Right renal cortex interstitium (tissue), 3 donors: ENCODE results near the gene NAA80. TPM values are rescaled to one million over a fixed set of nuclear protein-coding genes. Genes with fewer than 3 reads are reported as not detected.

Experiments
- DNase-seq, 3 donors: peaks; one replicate each; pipeline ENCODE4 v3.0.0-alpha.2; 2013; ENCODE audit warnings: low read depth in 3 of 3, low spot score in 2 of 3
- polyA plus RNA-seq, 3 donors: library from polyadenylated mRNA; unstranded; fragments of 120-200 nt; gene quantifications; one replicate each; pipeline ENCODE4 v1.2.1, GENCODE V29; 2013; ENCODE audit not compliant: insufficient read length in 3 of 3

The NAA80 gene
- polyA plus RNA-seq, 3 donors = 7.6 to 8.6 (median 8.2) TPM

DNA sequence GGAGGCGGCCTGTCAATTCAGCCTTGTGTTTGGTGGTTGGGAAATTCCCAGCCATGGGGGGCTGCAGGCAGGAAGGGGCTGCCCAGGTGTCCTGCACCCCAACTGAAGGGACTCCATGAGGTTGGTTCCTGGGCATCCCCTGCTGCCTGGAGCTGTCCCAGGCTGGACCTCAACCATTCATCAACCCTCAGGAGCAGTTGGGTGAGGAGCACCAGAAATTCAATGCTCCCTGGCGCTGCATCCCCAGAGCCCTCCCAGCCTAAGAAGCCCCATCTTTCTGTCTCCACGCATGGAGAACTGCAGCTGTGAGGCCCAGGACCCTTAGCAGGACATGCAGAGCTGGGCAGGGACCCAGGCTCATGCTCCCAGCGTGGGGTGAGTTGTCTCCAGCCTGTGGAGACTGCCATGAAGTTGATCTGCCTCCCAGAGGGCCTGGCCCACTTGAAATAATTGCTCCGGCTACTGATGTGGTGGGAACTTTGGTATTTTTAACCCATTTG lies 38.2 kb downstream of the NAA80 start:
- no peak for DNase-seq

DNA sequence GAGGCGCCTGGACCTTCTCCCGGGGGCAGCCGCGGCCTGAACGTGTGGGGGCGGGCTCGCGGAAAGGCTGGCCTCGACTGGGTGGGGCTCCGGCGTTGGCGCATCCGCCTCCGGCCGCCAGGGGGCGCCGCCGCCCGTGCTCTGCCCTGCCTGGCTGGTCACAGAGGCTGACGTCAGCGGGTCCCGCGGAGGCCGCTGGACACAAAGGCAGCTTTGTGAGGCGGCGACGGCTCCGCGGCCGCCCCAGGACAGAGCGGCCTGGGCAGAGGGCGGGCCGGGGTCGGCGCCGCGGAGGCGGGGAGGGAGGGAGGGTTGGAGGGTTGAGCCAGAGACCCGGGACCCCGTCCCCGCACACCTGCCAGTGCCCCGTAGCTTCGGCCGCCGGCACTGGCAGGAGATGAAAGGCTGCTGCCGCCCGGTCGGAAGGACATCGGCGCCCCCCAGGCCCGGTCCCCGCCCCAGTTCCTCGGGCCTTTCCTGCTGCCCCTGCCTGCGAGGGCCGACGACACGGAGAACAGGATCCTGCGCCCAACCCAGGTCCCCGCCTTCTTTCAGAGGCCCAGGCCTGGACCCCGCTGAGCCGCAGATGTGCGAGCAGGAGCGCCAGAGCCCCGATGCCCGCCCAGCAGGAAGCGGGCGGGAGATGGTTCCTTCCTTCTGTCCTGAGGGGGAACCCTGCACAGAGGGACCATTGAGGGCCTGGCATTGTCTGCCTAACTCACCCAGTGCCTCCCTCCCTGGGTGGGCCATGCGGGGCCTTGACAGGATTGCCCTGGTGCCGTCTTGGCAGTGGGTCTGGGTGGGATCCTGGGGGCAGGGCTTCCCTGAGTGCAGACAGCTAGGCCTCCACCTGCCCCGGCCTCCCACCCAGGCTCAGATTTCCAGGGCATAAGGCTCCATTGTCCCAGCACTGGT lies 38.9 kb downstream of the NAA80 start:
- peak; percentile 83 to 90 (median 86) for DNase-seq

DNA sequence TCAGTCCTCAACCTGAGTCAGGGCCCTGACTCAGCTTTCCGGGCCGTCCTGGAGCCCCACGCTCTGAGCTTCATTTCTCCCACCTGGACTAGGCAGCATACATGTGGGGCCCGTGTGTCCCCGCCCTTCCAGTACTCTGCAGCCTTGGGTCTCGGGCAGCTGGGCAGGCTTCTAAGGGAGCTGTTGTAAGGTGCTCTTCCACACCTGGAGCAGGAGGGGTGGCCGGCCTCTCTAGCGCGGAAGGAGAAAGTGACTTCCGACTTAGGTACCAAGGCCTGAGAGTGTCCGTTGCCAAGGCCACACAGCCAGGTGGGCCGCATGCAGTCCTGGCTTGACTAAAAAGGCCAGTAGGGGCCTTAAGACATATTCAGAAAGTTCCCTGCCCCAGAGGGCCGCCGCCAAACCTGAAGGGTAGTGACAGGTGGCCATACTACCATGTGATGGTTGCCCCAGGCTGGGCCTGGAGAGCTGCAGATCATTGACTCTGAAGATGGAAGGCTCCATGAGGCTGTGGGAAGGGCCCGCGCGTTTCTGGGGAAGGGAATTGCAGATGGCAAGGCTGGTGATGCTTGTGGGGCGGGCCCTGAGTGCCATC lies 39.7 kb downstream of the NAA80 start:
- no peak for DNase-seq

DNA sequence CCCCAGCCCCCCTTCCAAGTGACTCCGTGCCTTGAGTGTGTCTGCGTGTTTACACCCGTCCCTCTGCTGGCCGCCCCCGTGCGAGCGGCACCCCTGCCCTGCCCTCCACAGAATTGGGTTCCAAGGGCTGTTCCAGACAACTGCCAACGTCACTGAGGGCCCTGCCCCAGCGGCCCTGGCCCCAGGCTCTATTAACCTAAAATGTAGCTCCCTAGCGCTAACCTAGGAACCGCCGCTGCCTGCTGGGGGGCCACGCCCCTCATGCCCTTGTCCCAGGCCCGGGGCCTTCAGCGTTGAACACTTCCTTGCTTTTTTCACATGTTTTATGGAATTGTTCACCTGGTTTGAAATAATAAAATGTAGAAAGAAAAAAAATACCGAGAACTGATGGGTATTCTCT lies 40.2 kb downstream of the NAA80 start:
- no peak for DNase-seq

DNA sequence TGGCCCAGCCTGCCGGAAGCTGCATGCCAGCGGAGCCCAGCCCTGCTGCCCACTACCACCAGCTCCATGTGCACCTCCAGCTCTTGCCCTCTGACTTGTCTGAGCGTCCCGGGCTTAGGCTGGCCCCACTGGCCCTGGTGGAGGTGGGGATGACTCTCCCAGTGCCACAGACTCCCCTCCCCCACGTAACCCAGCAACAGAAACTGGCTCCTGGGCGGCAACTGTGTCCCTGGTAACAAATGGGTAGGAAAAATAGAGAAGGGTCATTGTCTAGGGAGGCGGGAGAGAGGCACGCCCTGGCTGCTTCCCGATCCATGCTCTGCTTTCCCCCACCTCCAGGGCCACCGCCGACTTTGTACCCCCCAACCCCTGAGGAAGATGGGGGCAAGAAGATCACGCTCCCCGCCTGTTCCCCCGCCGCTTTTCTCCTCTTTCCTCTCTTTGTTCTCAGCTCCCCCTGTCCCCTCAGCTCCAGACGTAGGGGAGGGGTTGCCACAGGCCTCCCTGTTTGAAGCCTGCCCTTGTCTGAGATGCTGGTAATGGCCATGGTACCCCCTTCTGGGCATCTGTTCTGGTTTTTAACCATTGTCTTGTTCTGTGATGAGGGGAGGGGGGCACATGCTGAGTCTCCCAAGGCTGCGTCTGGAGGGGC lies 41.0 kb downstream of the NAA80 start:
- DNase-seq = no peak

DNA sequence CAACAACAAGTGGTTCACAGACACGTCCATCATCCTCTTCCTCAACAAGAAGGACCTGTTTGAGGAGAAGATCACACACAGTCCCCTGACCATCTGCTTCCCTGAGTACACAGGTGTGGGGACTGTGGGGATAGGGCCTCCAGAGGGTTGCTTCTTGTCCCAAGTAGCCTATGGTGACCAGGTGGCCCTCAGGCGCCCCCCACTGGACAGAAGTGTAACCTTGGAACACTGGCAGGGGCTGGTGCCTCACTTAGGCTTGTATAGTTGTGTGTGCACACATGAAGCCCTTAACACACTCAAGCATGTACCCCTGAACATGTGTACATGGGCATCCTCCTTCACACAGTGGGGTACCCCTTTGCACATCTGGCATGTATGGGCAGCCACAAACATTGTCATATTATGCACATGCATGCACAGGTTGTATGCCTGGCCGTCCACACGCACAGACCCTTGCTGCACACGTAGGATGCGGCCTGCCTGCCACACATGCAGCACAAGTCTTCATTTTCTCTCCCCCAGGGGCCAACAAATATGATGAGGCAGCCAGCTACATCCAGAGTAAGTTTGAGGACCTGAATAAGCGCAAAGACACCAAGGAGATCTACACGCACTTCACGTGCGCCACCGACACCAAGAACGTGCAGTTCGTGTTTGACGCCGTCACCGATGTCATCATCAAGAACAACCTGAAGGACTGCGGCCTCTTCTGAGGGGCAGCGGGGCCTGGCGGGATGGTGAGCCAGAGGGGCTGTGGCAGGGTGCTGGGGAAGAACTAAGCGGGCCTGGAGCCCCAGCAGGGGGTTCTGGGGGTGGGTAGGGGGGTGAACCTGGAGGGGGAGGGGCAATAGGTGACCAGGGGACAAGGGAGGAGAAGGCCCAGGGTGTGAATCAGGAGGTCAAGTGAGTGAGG lies 42.0 kb downstream of the NAA80 start:
- no peak for DNase-seq

DNA sequence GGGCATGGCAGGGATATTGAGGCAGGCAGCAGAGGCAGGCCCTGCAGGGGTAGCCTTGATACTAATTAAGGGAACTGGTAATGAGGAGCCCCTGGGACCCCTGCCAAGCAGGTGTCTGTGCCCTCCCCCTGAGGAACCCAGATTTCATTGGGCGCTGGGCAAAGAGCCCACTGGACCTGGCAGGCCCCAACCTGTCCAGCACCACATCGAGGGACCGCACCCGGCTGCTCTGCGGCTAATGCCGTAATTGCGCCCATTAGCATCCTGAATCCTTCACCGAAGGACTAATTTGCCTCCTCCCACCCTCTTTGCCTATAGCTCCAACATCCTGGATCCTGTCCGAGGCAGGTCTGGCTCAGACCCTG lies 44.0 kb downstream of the NAA80 start:
- no peak for DNase-seq

DNA sequence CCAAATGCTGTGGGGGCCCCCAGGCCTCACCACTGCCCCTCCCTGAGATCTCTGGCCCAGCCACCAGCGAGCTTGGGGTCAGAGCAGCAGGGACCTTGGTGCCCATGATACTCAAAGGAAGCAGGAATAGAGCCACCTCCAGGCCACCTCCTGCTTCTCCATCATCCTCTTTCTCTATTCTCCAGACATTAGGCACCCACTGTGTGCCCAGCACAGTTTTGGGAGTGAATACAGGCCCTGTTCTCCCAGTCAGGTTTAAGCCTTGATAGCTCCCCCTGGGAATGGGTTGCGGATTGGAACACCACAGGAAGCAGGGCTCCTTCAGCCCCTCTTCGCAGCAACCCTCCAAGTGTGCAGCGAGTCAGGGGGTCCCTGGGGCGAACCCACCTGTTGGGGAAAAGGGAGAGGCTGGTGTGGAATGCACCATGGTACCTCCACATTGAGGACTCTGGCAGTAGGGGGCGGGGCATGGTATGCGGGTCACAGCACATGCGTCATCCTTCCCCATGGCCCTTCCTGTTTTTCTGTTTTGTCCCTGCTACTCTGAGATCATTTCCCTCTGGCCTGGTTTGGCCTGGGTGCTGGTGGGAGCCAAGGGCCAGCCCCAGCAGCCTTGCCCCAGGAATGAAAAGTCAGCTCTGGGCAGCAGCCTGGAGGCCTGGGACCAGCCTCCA lies 44.5 kb downstream of the NAA80 start:
- DNase-seq = no peak

DNA sequence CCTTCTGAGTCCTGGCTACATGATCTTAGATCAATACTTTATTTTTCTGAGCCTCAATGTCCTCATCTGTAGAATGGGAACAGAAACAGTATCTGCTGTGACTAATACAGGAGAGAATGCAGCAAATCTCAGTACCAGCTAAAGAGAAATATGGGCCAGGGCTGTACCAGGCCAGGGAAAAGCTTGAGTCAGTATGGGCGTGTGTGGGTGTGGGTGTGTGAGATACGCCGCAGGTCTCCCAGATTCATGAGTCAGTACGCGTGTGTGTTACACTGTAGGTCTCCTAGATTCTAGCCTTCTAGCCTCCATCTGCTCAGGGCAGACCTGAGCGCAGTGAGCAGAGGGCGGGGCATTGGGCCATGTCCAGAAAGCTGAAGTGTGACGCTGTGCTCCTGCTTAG lies 48.0 kb downstream of the NAA80 start:
- no peak for DNase-seq

DNA sequence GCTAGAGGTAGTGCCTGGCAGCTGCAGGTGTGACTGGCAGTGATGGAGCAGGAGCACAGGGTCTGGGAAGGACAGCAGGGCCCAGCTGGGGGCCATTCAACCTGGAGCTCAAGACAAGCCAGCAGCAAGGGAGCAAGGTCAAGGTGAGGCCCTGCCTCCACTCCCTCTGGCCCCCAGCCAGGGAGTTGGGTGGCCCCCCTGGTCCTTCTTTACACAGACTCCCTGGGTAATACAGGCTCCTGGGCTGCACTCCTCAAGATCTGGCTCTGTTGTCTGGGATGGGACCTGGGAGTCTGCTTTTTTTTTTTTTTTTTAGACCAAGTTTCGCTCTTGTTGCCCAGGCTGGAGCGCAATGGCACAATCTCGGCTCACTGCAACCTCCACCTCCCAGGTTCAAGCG lies 48.7 kb downstream of the NAA80 start:
- DNase-seq = no peak

DNA sequence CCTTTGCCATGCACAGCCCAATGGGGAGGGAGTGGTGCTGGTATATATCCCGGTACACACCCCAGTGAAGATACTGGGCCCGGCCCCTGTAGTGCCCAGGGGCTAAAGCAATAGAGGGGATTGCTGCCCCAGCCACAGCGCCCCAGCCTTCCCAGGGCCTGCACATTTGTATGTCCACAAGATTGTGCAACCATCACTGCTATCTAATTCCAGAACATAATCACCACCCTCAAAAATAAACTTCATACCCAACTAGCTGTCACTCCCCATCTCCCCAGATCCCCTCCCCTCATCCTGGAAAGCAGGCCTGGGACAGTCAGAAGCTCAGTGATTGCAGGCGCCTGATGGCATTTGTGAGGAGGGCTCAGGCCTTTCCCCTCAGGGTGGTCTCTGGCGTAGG lies 49.7 kb downstream of the NAA80 start:
- no peak for DNase-seq

DNA sequence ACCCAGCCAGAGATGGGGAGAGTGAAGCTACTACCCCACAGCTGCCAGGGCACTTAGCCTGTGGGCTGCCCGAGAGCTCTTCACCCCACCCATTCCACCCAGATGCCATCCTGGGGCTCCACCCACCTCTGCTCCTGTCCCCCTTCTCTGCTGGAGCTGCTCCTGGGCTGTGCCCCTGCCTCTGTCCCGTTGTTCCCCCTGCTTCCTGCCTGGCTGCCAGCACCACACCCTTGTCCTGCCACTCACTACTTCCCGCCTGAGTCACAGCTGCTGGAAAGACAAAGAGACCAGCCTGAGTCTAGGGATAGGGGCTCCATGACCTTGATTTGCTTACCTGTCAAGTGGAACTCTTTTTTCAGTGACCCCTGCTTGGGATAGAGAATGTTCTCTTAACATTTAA lies 50.8 kb downstream of the NAA80 start:
- DNase-seq = no peak

DNA sequence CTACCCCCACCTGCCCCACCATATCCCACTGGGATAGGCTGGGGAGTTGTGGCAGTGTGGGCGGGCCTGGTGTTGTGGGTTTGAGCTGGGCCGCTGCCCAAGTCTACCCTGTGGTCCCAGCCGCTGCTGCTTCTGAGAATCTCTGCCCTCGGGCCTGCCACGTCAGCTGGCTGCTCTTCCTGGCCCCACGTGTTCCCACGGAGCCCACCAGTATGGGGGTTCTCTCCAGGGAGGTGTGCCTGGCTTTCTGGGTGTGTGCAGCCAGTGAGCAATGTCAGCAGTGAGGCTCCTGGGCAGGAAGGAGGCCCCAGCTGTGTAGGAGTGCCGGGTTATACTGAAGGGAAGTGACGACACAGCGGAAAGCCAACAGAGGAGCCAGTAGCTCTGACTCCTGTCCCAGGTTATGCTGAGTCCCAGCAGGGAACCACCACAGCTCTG lies 52.7 kb downstream of the NAA80 start:
- DNase-seq = no peak

Other genes with a start within 250 kb of the NAA80 start
- gene RBM5, start 210.5 kb downstream of the NAA80 start, polyA plus RNA-seq = 100 to 1,000 TPM; 234 to 272 (median 251) TPM
- 10 to 100 TPM; 67.4 to 80.1 (median 70.8) TPM for gene SEMA3F, start 144.1 kb downstream of the NAA80 start, polyA plus RNA-seq
- not detected for gene GNAT1, start 107.8 kb downstream of the NAA80 start, polyA plus RNA-seq
- gene SLC38A3, start 94.1 kb downstream of the NAA80 start, polyA plus RNA-seq = 10 to 100 TPM in 1 of 3 donors, 1 to 10 TPM in 2; 5.0 to 11.0 (median 6.8) TPM
- gene GNAI2, start 63.2 kb downstream of the NAA80 start, polyA plus RNA-seq = 100 to 1,000 TPM; 211 to 230 (median 220) TPM
- 10 to 100 TPM; 75.2 to 77.0 (median 76.3) TPM for gene SEMA3B, start 30.3 kb downstream of the NAA80 start, polyA plus RNA-seq
- under 1 TPM; 0.42 to 0.54 (median 0.50) TPM for gene LSMEM2, start 20.3 kb downstream of the NAA80 start, polyA plus RNA-seq
- 10 to 100 TPM; 35.0 to 39.1 (median 37.7) TPM for gene IFRD2, start 7.0 kb downstream of the NAA80 start, polyA plus RNA-seq
- gene HYAL3, start within 50 bp of the NAA80 start, polyA plus RNA-seq = 1 to 10 TPM; 2.9 to 3.2 (median 3.1) TPM
- 1 to 10 TPM; 6.3 to 7.1 (median 7.0) TPM for gene HYAL1, start 4.2 kb upstream of the NAA80 start, polyA plus RNA-seq
- gene HYAL2, start 23.3 kb upstream of the NAA80 start, polyA plus RNA-seq = 10 to 100 TPM; 62.7 to 74.3 (median 70.7) TPM
- gene TUSC2, start 28.8 kb upstream of the NAA80 start, polyA plus RNA-seq = 10 to 100 TPM; 22.6 to 25.7 (median 24.5) TPM
- gene RASSF1, start 41.4 kb upstream of the NAA80 start, polyA plus RNA-seq = 10 to 100 TPM; 16.1 to 17.0 (median 16.4) TPM
- gene ZMYND10, start 46.3 kb upstream of the NAA80 start, polyA plus RNA-seq = 1 to 10 TPM; 3.3 to 4.1 (median 3.4) TPM
- 10 to 100 TPM; 31.0 to 35.2 (median 33.8) TPM for gene NPRL2, start 51.4 kb upstream of the NAA80 start, polyA plus RNA-seq
- gene CYB561D2, start 51.5 kb upstream of the NAA80 start, polyA plus RNA-seq = 10 to 100 TPM; 14.9 to 16.7 (median 15.6) TPM
- 10 to 100 TPM; 30.9 to 35.9 (median 32.3) TPM for gene TMEM115, start 60.1 kb upstream of the NAA80 start, polyA plus RNA-seq
- 10 to 100 TPM; 13.9 to 16.1 (median 14.0) TPM for gene CACNA2D2, start 204.2 kb upstream of the NAA80 start, polyA plus RNA-seq